ENCODE data around the gene RAPGEF5. TPM values are rescaled to one million over a fixed set of nuclear protein-coding genes. Genes with fewer than 3 reads are reported as not detected.

Gene RAPGEF5
- total and polyA plus RNA-seq, 4 donors: 7.1 to 54.8 (median 13.0) TPM

GRCh38 chr7:22287412-22287811, 69.5 kb downstream of the RAPGEF5 start (continued):
- TF ChIP-seq, protein P1, sequence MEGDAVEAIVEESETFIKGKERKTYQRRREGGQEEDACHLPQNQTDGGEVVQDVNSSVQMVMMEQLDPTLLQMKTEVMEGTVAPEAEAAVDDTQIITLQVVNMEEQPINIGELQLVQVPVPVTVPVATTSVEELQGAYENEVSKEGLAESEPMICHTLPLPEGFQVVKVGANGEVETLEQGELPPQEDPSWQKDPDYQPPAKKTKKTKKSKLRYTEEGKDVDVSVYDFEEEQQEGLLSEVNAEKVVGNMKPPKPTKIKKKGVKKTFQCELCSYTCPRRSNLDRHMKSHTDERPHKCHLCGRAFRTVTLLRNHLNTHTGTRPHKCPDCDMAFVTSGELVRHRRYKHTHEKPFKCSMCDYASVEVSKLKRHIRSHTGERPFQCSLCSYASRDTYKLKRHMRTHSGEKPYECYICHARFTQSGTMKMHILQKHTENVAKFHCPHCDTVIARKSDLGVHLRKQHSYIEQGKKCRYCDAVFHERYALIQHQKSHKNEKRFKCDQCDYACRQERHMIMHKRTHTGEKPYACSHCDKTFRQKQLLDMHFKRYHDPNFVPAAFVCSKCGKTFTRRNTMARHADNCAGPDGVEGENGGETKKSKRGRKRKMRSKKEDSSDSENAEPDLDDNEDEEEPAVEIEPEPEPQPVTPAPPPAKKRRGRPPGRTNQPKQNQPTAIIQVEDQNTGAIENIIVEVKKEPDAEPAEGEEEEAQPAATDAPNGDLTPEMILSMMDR (IDR thresholded peaks at IDR 0.05; ENCODE audit: low read depth, low read length, missing input control): no peak
- no peak for TF ChIP-seq HNF4A (conservative IDR thresholded peaks at IDR 0.05)
- no peak for TF ChIP-seq JUND (IDR thresholded peaks at IDR 0.05)
- no peak for TF ChIP-seq YY1 (IDR thresholded peaks at IDR 0.05)
- no peak for TF ChIP-seq FOXA1 (IDR thresholded peaks at IDR 0.05)
- no peak for TF ChIP-seq ZBTB33 (IDR thresholded peaks at IDR 0.05)
- TF ChIP-seq RXRA (IDR thresholded peaks at IDR 0.05): no peak
- TF ChIP-seq, protein P2, sequence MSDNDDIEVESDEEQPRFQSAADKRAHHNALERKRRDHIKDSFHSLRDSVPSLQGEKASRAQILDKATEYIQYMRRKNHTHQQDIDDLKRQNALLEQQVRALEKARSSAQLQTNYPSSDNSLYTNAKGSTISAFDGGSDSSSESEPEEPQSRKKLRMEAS (IDR thresholded peaks at IDR 0.05): no peak

GRCh38 chr7:22286436-22286835, 70.5 kb downstream of the RAPGEF5 start:
- H3K4me1 ChIP-seq (ENCODE audit: control insufficient read depth in 4 of 4, insufficient read depth in 4 of 4, low read length in 3 of 4): peaks cover 0 to 2% (median 0%) of the 10 kb centered on the region in 4 donors
- TF ChIP-seq, protein P3, sequence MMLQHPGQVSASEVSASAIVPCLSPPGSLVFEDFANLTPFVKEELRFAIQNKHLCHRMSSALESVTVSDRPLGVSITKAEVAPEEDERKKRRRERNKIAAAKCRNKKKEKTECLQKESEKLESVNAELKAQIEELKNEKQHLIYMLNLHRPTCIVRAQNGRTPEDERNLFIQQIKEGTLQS (IDR thresholded peaks at IDR 0.05): no peak
- TF ChIP-seq HNF4G (IDR thresholded peaks at IDR 0.05): no peak
- no peak for TF ChIP-seq JUND (IDR thresholded peaks at IDR 0.05)
- TF ChIP-seq, protein P1 (IDR thresholded peaks at IDR 0.05; ENCODE audit: low read depth, low read length, missing input control): no peak
- TF ChIP-seq RXRA (IDR thresholded peaks at IDR 0.05): no peak
- no peak for TF ChIP-seq FOXA1 (IDR thresholded peaks at IDR 0.05)
- no peak for TF ChIP-seq HNF4A (conservative IDR thresholded peaks at IDR 0.05)
- TF ChIP-seq FOXA2 (IDR thresholded peaks at IDR 0.05): no peak
- TF ChIP-seq, protein P2 (IDR thresholded peaks at IDR 0.05): no peak
- no peak for TF ChIP-seq REST (IDR thresholded peaks at IDR 0.05)
- no peak for TF ChIP-seq NR2F2 (IDR thresholded peaks at IDR 0.05)
- no peak for TF ChIP-seq GABPA (IDR thresholded peaks at IDR 0.05 in 1 of 2, conservative IDR thresholded peaks at IDR 0.05 in 1 of 2)
- no peak for TF ChIP-seq TAF1 (conservative IDR thresholded peaks at IDR 0.05)
- TF ChIP-seq RAD21 (IDR thresholded peaks at IDR 0.05): no peak
- TF ChIP-seq ZBTB33 (IDR thresholded peaks at IDR 0.05): no peak
- no peak for TF ChIP-seq EGR1 (IDR thresholded peaks at IDR 0.05; ENCODE audit: low read depth in 2 of 2)
- 78% methylated on average over 2 of the region's 2 CpGs for WGBS
- H3K27ac ChIP-seq (ENCODE audit: low read depth in 1 of 2, low read length in 2 of 2): no peak overlapping the region
- H3K9ac ChIP-seq (ENCODE audit: low read depth in 1 of 2, low read length in 2 of 2): no peak overlapping the region
- DNase-seq (ENCODE audit: low spot score): no peak
- H3K4me3 ChIP-seq (ENCODE audit: low read depth in 1 of 3, low read length in 3 of 3): no peak overlapping the region
- no peaks in the 10 kb centered on the region for H3K27me3 ChIP-seq (ENCODE audit: control insufficient read depth in 4 of 4, insufficient read depth in 4 of 4, low read length in 3 of 4)
- H3K9me3 ChIP-seq (ENCODE audit: control insufficient read depth in 4 of 4, low read length in 3 of 4): no peaks in the 10 kb centered on the region
- H3K36me3 ChIP-seq (ENCODE audit: control insufficient read depth in 4 of 4, insufficient read depth in 3 of 4, low read depth in 1 of 4, low read length in 3 of 4): peaks cover 0 to 18% (median 0%) of the 10 kb centered on the region in 4 donors
